ENCODE measurements around the gene NCK2. TPM values are rescaled to one million over a fixed set of nuclear protein-coding genes. Genes with fewer than 3 reads are reported as not detected.
A peak's percentile ranks its signal among the peaks of the same experiment; 100 is the strongest.

NCK2 gene
- total RNA-seq (2021) (21.6 and 24.4 TPM in 2 replicates), Bru-seq, nascent RNA (percentile 69 among the genes with signal in this experiment), BruChase-seq, experiment 1, labeled RNA remaining after a 2-hour chase (percentile 60 among the genes with signal in this experiment), BruChase-seq, experiment 2, labeled RNA remaining after a 6-hour chase (percentile 56 among the genes with signal in this experiment)
- long read RNA-seq, transcript NCK2-201 (5 exons, 2,683 nt) = major isoform, 50 of 75 reads
- long read RNA-seq, transcript NCK2-205 (4 exons, 1,795 nt) = minor isoform, 16 of 75 reads
- long read RNA-seq, partial matches to known transcripts = 2 of 75 reads
- long read RNA-seq, other reads (novel, unspliced or antisense) = 7 of 75 reads

DNA sequence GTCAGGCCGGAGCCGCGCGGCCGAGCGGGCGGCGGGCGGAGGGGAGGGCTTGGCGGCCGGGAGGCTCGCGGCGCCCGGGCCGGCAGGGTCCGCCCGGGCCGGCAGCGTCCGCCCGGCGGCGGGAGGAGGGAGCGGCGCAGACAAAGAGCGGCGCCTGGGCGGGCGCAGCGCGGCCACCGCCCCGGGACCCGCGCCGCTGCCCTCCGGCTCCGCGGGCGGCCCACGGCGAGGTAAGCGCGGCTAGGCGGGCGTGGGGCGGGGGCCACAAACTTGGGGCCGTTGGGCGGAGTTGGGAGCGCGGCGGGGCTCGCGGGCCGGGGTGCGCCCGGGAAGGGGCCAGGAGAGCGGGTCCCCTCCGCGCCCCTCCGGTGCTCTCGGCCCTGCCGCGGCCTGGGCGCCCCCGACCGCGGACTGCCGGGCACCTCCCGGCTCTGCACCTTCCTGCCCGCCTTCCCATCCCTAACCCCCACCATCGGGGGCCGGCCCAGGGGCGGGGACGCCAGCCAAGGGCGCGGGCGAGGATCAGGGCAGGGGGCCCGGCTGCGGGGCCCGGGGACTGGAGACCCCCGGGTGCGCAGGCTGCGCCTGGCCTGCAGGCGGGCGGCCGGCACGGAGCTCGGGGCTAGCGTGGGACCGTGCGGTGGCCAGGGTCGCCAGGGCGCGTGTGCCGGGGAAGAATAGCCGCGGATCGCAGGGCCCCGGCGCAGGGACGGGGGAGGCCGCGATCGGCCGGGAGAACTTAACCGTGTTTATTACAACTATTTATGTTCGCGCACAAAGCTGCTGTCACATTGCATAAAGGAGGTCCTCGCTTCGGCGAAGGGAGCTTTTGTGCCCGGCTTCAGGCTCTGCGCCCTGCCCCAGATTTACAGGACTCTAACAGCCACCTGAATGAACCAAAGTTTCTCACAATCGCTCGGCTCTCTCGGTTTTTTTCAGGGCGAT, at the start of gene NCK2:
Gene NCK2 (plus strand): TSS at position 4 of the 945 bp plus-strand sequence. CDS start 110,152 bp downstream, outside the sequence.
- no TSS peak for BruUV-seq (replicated peaks)
- POLR2A ChIA-PET (ENCODE audit: low non-redundant PET) = no interaction called here
- peak; percentile 32 for DNase-seq (ENCODE audit: low spot score)
- intact Hi-C loops (cut with micrococcal nuclease; ENCODE audit: unreplicated experiment) = no loop called here
- TF ChIP-seq EZH2 (IDR thresholded peaks at IDR 0.05; ENCODE audit: borderline replicate concordance, low read depth, low read length, poor library complexity, severe bottlenecking) = no peak
- TF ChIP-seq, protein P1, sequence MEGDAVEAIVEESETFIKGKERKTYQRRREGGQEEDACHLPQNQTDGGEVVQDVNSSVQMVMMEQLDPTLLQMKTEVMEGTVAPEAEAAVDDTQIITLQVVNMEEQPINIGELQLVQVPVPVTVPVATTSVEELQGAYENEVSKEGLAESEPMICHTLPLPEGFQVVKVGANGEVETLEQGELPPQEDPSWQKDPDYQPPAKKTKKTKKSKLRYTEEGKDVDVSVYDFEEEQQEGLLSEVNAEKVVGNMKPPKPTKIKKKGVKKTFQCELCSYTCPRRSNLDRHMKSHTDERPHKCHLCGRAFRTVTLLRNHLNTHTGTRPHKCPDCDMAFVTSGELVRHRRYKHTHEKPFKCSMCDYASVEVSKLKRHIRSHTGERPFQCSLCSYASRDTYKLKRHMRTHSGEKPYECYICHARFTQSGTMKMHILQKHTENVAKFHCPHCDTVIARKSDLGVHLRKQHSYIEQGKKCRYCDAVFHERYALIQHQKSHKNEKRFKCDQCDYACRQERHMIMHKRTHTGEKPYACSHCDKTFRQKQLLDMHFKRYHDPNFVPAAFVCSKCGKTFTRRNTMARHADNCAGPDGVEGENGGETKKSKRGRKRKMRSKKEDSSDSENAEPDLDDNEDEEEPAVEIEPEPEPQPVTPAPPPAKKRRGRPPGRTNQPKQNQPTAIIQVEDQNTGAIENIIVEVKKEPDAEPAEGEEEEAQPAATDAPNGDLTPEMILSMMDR (conservative IDR thresholded peaks at IDR 0.05; ENCODE audit: low read depth, low read length) = no peak
- CTCF ChIA-PET = no interaction called here
- peak within 1 kb of the TSS; percentile 71 for H3K27ac ChIP-seq (ENCODE audit: low read depth, low read length, poor library complexity, severe bottlenecking)
- peak within 1 kb of the TSS; percentile 92 for H3K4me3 ChIP-seq (ENCODE audit: low read depth, low read length, poor library complexity, severe bottlenecking)
- peaks cover 9% of the 10 kb centered on the region for H3K4me1 ChIP-seq (ENCODE audit: insufficient read depth, low read length, poor library complexity, severe bottlenecking)
- H3K27me3 ChIP-seq (replicated peaks; ENCODE audit: insufficient read depth, low read depth, low read length, poor library complexity) = peaks cover 25% of the 10 kb centered on the region
- H3K9me3 ChIP-seq (ENCODE audit: low read depth, low read length, poor library complexity, severe bottlenecking) = no peaks in the 10 kb centered on the region
- no peaks in the 10 kb centered on the region for H3K36me3 ChIP-seq (ENCODE audit: insufficient read depth, low read length, poor library complexity, severe bottlenecking)

DNA sequence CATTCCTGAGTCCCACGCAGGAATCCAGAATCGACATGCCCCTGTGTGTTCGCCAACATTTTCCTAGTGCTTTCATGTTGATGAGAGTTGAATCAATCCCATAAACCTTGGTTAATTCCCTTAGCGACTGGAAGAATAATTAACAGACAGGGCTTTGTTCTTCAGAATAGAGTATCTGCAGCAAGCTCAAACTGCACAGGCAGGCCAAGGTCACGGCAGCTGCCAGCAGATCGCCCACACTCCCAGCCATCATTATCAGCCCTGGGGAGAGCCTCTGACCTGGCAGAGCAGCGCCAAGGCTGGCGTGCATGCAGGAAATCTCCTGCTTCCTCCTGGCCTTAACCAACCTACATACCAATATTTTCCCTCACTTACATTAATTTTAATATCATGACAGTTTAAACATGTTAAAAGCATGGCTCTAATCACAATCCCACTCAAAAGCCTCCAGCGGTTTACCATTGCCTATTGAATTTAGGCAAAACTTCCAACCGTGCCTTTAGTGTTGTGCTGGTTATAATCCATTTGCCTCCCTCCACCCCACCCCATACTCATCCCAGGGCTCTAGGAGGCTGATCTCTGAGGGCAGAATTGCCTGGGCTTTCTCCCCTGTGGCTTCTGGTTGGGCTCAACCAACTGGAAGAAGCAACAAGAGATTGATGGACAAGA, 46.8 kb upstream of the NCK2 start:
- ChIA-PET CTCF (no interaction called here), POLR2A (ENCODE audit: low non-redundant PET) (no interaction called here)
- no peaks in the 10 kb centered on the region for H3K4me1 ChIP-seq (ENCODE audit: insufficient read depth, low read length, poor library complexity, severe bottlenecking)
- H3K27ac ChIP-seq (ENCODE audit: low read depth, low read length, poor library complexity, severe bottlenecking) = no peak overlapping the region
- no TSS peak for BruUV-seq (replicated peaks)
- no peaks in the 10 kb centered on the region for H3K9me3 ChIP-seq (ENCODE audit: low read depth, low read length, poor library complexity, severe bottlenecking)
- TF ChIP-seq, protein P1 (conservative IDR thresholded peaks at IDR 0.05; ENCODE audit: low read depth, low read length) = no peak
- no peak for TF ChIP-seq EZH2 (IDR thresholded peaks at IDR 0.05; ENCODE audit: borderline replicate concordance, low read depth, low read length, poor library complexity, severe bottlenecking)
- H3K27me3 ChIP-seq (replicated peaks; ENCODE audit: insufficient read depth, low read depth, low read length, poor library complexity) = peaks cover 50% of the 10 kb centered on the region
- H3K36me3 ChIP-seq (ENCODE audit: insufficient read depth, low read length, poor library complexity, severe bottlenecking) = no peaks in the 10 kb centered on the region
- DNase-seq (ENCODE audit: low spot score) = no peak
- no peak overlapping the region for H3K4me3 ChIP-seq (ENCODE audit: low read depth, low read length, poor library complexity, severe bottlenecking)
- intact Hi-C loops (cut with micrococcal nuclease; ENCODE audit: unreplicated experiment) = no loop called here

DNA sequence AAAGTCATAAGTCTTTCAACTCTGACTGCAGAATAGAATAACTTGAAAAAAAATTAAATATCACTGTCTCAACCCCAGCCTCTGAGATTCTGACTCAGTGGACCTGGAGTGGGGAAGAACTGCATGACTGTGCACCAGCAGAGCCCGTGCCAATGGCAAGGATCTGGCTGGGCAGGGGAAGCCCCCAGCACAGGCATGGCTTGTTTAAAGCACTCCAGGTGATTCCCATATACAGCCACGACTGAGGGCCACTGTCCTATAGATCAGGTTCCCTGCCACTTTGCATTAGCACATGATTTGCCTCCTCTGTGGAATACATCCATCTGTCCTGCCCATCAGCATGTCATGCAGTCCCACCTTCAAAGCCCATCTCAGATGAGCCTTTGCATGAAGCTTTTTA, 45.9 kb upstream of the NCK2 start:
- no peaks in the 10 kb centered on the region for H3K36me3 ChIP-seq (ENCODE audit: insufficient read depth, low read length, poor library complexity, severe bottlenecking)
- no peak overlapping the region for H3K27ac ChIP-seq (ENCODE audit: low read depth, low read length, poor library complexity, severe bottlenecking)
- no peak overlapping the region for H3K4me3 ChIP-seq (ENCODE audit: low read depth, low read length, poor library complexity, severe bottlenecking)
- DNase-seq (ENCODE audit: low spot score) = no peak
- no TSS peak for BruUV-seq (replicated peaks)
- no peaks in the 10 kb centered on the region for H3K9me3 ChIP-seq (ENCODE audit: low read depth, low read length, poor library complexity, severe bottlenecking)
- peaks cover 53% of the 10 kb centered on the region for H3K27me3 ChIP-seq (replicated peaks; ENCODE audit: insufficient read depth, low read depth, low read length, poor library complexity)
- CTCF ChIA-PET = no interaction called here
- intact Hi-C loops (cut with micrococcal nuclease; ENCODE audit: unreplicated experiment) = no loop called here
- no peaks in the 10 kb centered on the region for H3K4me1 ChIP-seq (ENCODE audit: insufficient read depth, low read length, poor library complexity, severe bottlenecking)
- TF ChIP-seq, protein P1 (conservative IDR thresholded peaks at IDR 0.05; ENCODE audit: low read depth, low read length) = no peak
- no peak for TF ChIP-seq EZH2 (IDR thresholded peaks at IDR 0.05; ENCODE audit: borderline replicate concordance, low read depth, low read length, poor library complexity, severe bottlenecking)
- POLR2A ChIA-PET (ENCODE audit: low non-redundant PET) = no interaction called here

Data from A673 (cell line).